K562 treated with DMSO at 1 percent for 48 hours (cell line): ENCODE data around the gene SPDYE5. TPM values are rescaled to one million over a fixed set of nuclear protein-coding genes. Genes with fewer than 3 reads are reported as not detected.

Experiments
- total RNA-seq: library from RNA; unstranded; fragments of 300-600 nt; gene quantifications from 2 replicates; pipeline ENCODE4 v1.2.3, GENCODE V29; 2022; ENCODE audit warnings: low replicate concordance; ENCODE audit errors: extremely low read depth

The SPDYE5 gene, protein sequence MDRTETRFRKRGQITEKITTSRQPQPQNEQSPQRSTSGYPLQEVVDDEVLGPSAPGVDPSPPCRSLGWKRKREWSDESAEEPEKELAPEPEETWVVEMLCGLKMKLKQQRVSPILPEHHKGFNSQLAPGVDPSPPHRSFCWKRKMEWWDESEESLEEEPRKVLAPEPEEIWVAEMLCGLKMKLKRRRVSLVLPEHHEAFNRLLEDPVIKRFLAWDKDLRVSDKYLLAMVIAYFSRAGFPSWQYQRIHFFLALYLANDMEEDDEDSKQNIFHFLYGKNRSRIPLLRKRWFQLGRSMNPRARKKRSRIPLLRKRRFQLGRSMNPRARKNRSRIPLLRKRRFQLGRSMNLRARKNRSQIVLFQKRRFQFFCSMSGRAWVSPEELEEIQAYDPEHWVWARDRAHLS
- not detected in 2 replicates for total RNA-seq

DNA sequence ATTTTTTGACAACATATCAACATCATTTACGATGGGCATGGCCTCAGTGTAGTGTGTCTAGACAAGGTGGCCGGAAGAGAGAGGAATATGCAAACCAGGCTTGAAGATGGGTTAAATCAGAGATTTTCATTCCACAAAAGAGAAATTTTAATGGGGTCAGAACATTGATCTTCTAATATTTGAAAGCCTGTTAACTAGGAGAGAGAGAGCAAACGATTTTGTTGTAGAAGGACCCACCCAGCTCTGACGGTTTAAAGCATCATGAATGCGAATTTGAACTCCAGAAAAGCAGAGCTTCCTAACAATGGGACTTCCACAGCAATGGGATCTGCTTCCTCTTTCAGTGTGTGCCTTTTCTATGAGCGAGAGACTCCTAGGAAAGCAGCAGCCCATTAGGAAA is at the start of gene SPDYE5:
Gene SPDYE5 (plus strand): TSS at position 301 of the 400 bp plus-strand sequence. CDS start 1,728 bp downstream, outside the sequence.

DNA sequence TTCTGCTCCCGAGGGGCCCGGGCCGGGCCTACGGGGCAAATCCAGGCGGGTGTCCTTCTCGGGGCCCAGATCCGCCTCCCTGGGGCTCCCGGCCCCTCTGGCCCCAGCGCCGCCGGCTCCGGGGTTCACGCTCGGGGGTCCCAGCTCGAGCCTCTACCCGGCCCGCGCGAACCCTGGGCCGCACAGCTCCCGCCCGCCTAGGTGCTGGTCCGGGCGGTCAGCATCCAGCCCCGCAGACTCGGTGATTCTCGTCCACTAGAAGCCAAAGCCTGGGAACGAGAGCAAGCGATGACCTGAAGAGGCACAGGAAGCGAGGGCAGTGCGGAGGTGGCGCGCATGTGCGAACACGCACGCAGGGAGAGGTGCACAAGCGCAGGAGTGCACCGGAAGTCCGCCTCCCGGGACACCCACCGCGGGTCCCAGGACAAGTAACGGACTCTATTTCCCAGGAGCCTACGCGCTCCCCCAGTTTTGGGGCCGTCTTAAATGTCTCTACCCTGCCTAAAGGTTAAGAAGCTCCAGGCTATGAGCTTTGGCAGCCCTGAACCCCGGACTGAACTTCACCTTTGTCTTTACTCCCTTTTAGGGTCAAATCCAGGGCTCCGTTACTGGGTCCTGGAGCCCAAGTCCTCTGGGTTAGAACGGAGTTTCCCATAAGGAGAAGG is 6.0 kb upstream of the SPDYE5 start, which contains the start of gene POM121C:
Gene POM121C (minus strand): TSS at position 321 of the 665 bp plus-strand sequence. CDS start 44,803 bp downstream, outside the sequence.

Other genes starting within 250 kb of the SPDYE5 start
- gene TRIM73, start 96.7 kb upstream of the SPDYE5 start, total RNA-seq = not detected in 2 replicates
- not detected in 2 replicates for gene POM121C, start 6.0 kb upstream of the SPDYE5 start, total RNA-seq
- not detected in 2 replicates for gene HIP1, start 246.6 kb downstream of the SPDYE5 start, total RNA-seq